Raji (cell line): ENCODE data around the gene GALNT18.

Experiments used
- POLR2A ChIP-seq: IDR thresholded peaks from 2 replicates; pipeline ENCODE4 v1.6.1; 2011; ENCODE audit warnings: low read depth, low read length, control low read depth; ENCODE audit not compliant: insufficient read depth

The GALNT18 gene

DNA sequence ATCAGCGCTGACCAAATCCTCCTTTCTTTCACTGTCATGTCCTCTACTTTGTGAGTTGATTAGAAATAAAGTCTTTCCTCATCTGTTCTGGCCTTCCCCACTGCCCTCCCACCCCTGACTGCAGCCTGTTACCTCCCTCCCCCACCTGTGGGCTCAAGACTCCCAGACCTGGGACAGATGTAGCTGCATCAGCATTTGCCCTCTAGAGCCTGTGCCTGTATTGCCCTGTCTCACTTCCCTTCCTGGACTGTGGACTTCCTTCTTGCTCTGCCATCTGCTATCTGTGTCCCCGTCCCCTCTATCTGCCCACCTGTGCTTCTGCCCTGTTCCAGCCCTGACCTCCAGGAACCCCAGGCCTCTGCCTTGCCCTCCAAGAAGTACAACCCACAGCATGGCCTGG is 122.5 kb downstream of the GALNT18 start:
- no peak for TF ChIP-seq POLR2A

DNA sequence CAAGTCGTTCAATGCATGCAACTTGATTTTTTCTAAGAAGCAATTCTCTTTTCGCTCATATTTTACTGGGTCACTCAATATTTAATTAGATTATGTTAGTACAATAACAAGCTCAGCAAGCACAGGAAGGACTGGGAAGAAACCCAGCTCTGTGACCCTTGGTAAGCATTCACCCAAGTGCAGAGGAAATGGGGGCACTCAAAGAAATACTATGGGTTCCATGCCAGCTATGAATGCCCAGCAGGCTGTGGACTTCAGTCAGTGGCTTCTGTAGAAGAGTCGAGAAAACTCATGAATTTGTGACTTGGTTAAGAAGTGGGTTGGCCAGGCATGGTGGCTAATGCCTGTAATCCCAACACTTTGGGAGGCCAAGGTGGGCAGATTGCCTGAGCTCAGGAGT is 123.6 kb downstream of the GALNT18 start:
- no peak for TF ChIP-seq POLR2A

DNA sequence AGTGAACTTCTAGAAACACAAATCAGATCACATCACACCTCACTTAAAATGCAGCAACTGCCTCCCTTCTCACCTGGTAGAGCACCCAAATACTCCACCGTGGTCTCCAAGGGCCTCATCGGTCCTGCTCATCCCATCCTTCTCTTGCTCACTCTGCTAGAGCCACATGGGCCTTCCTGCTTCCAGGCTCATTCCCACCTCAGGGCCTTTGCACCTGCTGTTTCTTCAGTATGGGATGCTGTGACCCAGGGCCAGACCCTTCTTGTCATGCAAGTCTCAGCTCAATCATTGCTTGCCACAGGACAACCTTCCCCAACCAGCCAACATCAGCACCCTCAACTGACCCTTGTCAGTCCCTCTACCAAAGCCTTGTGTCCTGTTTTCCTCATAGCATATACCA is 124.9 kb downstream of the GALNT18 start:
- TF ChIP-seq POLR2A = no peak

DNA sequence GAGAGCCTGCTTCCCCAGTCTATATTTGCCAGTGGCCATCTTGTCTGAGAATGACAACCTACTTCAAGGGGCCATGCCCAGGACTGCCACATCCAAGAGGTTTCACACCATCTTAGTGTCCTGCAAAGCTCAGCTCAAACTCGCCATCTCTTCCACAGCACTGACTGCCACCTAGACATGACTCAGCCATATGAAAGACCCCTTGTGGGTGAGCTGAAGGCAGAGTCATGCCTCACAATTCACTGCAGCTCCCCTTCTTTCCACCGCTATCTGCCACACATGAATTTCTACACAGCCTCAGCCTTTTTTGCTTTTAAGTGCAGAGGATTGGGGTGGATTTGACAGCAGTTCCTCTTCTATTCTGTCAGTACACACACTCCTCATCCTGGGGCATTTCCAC is 127.5 kb downstream of the GALNT18 start:
- TF ChIP-seq POLR2A = no peak

DNA sequence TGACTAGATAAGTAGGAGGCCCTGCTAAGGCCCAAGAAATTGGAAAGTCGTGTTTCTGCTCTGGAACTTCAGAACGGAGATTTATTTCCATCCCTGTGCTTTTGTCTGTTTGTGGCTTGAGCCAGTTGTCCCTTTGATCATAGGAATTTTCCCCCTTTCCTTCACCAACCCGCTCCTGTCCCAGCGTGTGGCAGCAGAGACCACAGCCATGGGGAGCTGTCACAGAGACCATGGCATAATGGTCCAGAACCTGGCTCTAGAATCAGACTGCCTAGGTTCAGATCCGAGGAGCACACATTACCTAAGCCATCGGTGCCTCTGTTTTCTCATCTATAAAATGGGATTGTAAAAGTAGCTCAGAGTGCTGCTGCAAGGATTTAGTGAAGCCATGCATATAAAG is 128.1 kb downstream of the GALNT18 start:
- TF ChIP-seq POLR2A = no peak

DNA sequence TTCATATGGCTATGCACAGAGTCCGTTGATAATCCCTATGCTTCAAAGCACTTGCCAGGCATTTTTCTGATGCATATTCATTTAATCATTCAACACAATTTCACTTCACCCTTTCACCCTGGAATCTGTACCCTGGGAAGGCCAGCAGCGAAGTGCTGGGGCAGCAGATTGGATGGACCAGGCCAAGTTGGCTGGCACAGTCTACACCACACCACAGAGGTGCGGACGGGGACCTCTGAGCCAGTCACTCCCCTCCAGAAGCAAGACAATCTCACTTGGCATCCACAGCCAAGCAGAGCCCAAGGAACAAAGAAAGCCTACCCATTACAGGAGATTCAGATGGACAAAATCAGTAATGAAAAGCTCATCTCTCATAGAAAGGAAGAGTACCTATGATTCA is 130.2 kb downstream of the GALNT18 start:
- TF ChIP-seq POLR2A = no peak

DNA sequence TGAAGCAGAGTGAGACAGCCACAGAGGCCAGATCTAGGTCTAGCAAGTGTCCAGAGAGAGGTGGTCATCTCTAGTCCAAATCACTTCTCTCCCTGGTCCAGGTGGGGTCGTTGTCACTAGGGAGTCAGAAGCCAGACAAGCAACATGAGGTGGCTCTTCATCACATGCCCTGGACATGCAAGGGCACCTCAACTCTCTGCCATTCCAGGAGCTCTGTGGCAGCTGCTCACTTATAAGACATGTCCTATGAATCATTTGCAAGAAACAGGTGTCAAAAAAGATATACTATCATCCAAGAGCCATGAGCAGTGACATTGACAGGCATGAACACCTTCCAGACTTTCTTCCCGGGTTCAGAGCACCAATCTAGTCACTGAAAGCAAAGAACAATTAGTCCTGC is 130.8 kb downstream of the GALNT18 start:
- TF ChIP-seq POLR2A = no peak

DNA sequence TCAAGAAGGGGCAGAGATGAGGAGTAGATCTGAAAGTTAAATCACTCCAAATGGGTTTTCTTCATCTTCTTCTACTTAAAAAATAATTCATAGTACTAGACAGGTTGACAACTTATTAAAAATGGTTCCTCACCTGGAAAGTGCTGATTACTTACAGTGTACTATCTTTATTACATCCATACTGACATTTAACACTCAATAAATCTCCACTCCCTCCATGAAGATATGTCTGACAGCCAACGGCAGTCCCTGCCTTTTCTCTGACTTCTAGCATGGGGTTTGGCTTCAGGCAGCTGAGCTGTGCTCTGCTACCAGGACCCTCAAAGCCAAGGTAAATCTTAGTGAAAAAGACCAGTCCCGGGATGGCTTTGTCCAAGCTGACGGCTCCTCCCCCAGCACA is 135.4 kb downstream of the GALNT18 start:
- TF ChIP-seq POLR2A = no peak

DNA sequence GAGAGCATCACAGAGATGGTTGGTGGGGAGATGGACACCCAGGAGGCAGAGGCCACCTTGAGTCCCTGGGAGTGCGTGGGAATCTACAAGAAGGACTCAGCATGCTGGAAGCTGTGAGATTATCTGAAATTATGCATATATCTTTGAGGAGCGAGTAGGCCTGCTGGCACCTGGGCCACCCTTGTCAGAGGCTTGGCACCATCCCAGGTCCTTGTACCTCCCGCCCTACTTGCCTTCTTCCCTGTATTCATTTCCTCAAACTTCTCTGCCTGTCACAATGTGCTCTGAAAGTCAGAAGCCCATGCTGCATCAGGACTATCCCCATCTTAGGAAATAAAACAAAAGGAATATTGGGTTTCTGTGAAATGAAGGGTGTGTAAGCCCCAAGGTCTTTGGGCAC is 135.8 kb downstream of the GALNT18 start:
- TF ChIP-seq POLR2A = no peak

DNA sequence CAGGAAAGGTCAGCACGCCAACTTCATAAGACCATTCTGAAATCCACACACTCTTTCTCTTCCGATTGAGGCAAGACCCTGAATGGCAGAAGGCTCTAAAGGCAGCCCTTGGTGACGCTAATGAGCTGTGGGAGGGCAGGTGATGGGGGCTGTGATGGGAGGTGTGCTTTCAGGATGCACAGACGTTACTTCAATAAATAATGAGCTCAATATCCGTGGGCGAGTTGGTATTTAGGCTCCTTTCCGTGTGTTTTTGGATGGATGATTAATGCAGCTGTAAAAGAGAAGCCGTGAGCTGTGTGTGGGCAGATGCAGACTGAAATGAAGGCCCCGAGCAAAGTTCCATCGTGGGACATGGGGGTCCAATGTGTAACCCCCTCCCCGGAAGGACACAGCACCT is 138.2 kb downstream of the GALNT18 start:
- no peak for TF ChIP-seq POLR2A

DNA sequence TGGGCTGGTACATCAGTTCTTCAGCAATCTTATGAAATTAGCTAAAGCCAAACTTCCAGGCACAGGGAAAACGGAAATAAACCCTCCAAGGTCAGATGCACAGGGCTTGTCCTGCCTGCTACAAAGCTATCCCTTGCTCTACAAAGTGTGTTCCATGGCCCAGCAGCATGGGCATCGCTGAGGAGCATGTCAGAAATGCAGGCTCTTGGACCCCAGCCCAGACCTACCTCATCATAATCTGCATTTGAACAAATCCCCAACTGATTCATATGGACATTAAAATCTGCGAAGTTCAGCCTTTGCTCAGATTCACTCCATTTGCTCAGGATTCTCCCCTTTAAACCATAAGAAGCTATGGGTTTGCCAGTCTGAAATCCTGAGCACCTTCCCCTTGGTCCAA is 139.1 kb downstream of the GALNT18 start:
- no peak for TF ChIP-seq POLR2A

DNA sequence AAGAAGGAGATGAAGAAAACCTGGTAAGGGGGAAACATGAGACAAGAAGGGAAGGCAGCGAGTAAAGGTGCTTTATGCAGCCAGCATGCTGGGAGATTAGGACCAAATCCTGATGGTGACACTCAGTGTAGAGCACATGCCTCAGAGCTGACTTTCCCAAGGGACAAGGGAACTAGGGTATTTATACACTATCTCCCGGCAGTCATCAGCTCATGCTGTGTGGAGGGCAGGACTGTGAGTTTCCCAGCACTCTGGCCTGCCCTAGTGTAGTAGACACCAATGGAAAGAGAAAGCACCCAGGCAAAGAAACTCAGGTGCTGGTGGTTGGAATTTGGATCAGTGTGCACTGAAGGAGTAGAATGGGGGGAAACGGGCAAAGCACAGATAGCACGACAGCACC is 140.4 kb downstream of the GALNT18 start:
- no peak for TF ChIP-seq POLR2A

DNA sequence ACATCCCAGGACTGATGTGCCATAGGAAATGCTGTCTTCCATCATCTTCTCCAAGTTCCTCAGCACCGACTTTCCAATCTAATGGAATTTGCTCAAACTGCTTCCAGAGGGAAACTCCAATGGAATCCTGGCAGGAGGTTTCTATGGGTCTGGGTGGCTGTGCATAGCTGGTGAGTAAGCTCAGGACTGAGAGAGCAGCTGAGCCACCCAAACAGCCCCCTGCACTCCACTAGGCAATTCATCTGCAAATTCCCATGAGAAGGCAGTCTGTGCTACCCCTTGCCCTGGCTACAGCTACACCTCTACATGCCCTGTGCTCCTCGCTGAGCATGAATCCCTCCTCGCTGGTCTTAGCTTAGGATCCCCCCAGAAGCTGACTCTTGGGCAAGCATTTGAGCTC is 140.8 kb downstream of the GALNT18 start:
- no peak for TF ChIP-seq POLR2A

DNA sequence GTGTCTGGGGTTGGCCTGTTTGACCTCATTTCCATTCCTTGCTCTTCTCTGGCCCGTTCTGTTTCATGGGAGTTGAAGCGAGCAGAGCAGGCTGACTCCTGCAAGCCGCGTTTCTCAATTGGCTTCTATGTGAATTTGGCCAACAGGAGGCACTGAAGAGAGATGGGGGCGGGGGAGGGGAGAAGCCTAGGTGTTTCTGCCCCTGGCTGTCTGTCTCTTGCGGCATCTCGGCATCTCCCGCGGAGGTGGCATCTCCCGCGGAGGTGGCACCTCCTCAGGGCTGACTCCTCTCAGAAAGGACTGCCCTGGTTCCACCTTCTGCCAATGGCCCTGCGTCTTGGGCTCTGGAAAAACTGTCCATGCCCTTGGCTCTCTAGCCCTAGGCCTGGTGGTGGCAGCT is 143.1 kb downstream of the GALNT18 start:
- no peak for TF ChIP-seq POLR2A

DNA sequence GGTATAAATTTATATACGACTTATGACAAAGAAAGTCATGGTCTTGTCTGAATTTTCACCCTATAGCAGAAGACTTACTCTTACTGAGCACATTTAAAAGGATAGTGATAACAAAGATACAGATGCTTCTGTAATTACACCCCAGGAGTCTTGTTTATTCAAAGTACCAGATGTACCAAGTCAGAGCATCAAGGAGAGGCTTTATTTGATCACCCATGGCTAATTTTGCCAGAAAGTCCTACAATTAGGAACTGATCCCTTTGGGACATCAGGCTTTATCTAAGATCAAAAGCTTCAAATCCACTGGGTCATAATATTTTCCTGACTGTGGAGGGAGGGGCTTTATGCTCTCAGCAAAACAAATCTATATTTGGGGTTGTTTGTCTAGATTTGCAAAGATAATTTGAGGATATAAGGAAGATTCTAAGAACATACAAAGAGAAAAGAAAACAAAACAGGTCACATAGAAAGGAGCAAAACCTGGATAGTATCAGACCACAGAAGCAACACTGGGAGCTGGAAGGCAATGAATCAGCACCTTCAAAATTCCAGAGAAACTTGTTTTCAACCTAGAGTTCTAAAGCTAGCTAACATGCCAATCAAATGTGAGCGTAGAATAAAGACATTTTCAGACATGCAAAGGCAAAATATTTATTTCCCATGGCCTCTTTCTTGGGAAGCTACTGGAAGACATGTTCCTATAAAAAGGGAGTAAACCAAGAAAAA is 143.9 kb downstream of the GALNT18 start:
- TF ChIP-seq POLR2A = no peak

DNA sequence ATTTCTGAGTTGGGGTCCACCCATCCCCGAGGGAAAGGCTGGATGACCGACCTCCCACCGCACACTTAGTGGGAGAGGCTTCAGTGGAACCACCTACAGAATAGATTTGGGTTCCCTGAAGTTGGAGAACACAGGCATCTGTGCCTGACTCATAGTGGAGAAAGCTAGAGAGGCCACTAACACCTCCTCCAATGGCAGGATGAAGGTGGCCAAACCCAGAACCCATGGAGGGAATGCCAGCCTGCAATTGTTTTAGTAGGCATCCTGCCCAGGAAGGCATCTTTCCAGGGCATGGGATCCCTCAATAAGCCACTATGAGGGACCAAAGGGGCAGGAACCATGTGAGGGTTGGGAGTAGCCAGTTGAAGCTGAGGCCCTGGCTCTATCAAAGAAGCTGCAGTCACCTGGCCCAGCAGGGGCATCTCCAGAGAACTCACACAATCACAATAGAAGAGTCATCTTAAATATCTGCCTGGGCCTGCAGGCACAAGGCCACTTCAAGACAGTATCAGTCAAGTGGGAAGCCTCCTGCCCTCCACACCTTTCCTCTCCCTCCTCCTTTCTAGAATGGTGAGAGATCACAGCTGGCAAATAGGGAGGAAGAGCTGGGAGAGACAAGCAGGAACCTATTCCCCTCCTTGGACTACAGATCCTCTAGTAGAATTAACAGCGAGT is 144.7 kb downstream of the GALNT18 start:
- TF ChIP-seq POLR2A = no peak

DNA sequence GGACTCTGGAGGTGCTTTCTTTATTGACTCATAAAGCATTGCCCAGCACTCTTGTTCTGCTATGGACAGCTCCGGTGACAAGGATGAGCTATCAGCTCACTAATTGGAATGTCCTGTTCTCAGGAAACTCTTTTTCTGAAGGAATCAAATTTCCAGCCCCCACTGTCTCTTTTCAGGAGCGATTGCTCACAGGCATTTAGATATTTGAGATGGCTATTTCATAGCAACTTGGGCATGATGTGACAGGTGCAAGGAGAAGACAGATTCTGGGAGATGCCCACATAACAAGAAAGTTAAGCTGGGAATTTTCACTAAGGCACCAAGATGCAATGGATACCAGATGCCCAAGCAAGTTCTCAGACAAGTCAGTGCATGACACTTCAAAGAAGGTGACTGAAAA is 145.3 kb downstream of the GALNT18 start:
- no peak for TF ChIP-seq POLR2A
